Measurements from ENCODE around the gene ATAD3A. TPM values are rescaled to one million over a fixed set of nuclear protein-coding genes. Genes with fewer than 3 reads are reported as not detected.

The ATAD3A gene
- polyA plus RNA-seq, 1 donor from 2014 or later = 30.3 TPM

GRCh38 chr1:1489861-1490260, 22.1 kb upstream of the ATAD3A start:
- H3K36me3 ChIP-seq (ENCODE audit: insufficient read depth, low read length) = no peaks in the 10 kb centered on the region
- no peak for TF ChIP-seq POLR2AphosphoS5 (IDR thresholded peaks at IDR 0.05)
- no peak for TF ChIP-seq REST (IDR thresholded peaks at IDR 0.05; ENCODE audit: borderline replicate concordance)
- TF ChIP-seq EZH2 (IDR thresholded peaks at IDR 0.05; ENCODE audit: borderline replicate concordance, insufficient read depth, low read length, poor library complexity, severe bottlenecking) = no peak
- TF ChIP-seq RAD21 (conservative IDR thresholded peaks at IDR 0.05) = no peak
- TF ChIP-seq EP300 (conservative IDR thresholded peaks at IDR 0.05; ENCODE audit: poor library complexity, severe bottlenecking) = no peak
- no peak for TF ChIP-seq SMC3 (conservative IDR thresholded peaks at IDR 0.05; ENCODE audit: poor library complexity)
- no peak for TF ChIP-seq MXI1 (conservative IDR thresholded peaks at IDR 0.05; ENCODE audit: poor library complexity, severe bottlenecking)
- no peak for TF ChIP-seq CTCF (IDR thresholded peaks at IDR 0.05; ENCODE audit: poor library complexity, severe bottlenecking)
- no peak for TF ChIP-seq TAF1 (IDR thresholded peaks at IDR 0.05; ENCODE audit: low read depth)

GRCh38 chr1:1490633-1491230, 21.2 kb upstream of the ATAD3A start:
- H3K36me3 ChIP-seq (ENCODE audit: insufficient read depth, low read length) = no peaks in the 10 kb centered on the region

More at GRCh38 chr1:1489861-1490260, 22.1 kb upstream of the ATAD3A start:
- Histone ChIP-seq H3K27me3 (ENCODE audit: insufficient read depth, low read depth, low read length) (no peaks in the 10 kb centered on the region), H3K4me2 (ENCODE audit: low read length) (no peak overlapping the region), H3F3A (ENCODE audit: insufficient read depth, low read length, poor library complexity, severe bottlenecking) (no peaks in the 10 kb centered on the region), H3K9ac (ENCODE audit: low read length) (no peak overlapping the region), H4K20me1 (ENCODE audit: insufficient read depth) (no peaks in the 10 kb centered on the region), H2AFZ (ENCODE audit: low read depth, low read length) (no peak overlapping the region), H3K4me3 (ENCODE audit: low read length) (no peak overlapping the region), H3K79me2 (replicated peaks; ENCODE audit: insufficient read depth, low read length) (no peaks in the 10 kb centered on the region), H3K9me2 (ENCODE audit: insufficient read depth, low read length) (no peaks in the 10 kb centered on the region), H3K27ac (ENCODE audit: low read length) (no peak overlapping the region), H3K9me3 (ENCODE audit: low read length) (no peaks in the 10 kb centered on the region)

More at GRCh38 chr1:1490633-1491230, 21.2 kb upstream of the ATAD3A start:
- Histone ChIP-seq H3K4me3 (ENCODE audit: low read length) (no peak overlapping the region), H3K4me2 (ENCODE audit: low read length) (no peak overlapping the region), H4K20me1 (ENCODE audit: insufficient read depth) (no peaks in the 10 kb centered on the region), H3K9ac (ENCODE audit: low read length) (no peak overlapping the region), H3K9me3 (ENCODE audit: low read length) (no peaks in the 10 kb centered on the region), H3K9me2 (ENCODE audit: insufficient read depth, low read length) (no peaks in the 10 kb centered on the region), H3K27me3 (ENCODE audit: insufficient read depth, low read depth, low read length) (no peaks in the 10 kb centered on the region), H3K79me2 (replicated peaks; ENCODE audit: insufficient read depth, low read length) (no peaks in the 10 kb centered on the region), H3K27ac (ENCODE audit: low read length) (no peak overlapping the region), H3F3A (ENCODE audit: insufficient read depth, low read length, poor library complexity, severe bottlenecking) (no peaks in the 10 kb centered on the region), H2AFZ (ENCODE audit: low read depth, low read length) (no peak overlapping the region)
- TF ChIP-seq SMC3 (conservative IDR thresholded peaks at IDR 0.05; ENCODE audit: poor library complexity) = no peak
- no peak for TF ChIP-seq REST (IDR thresholded peaks at IDR 0.05; ENCODE audit: borderline replicate concordance)
- no peak for TF ChIP-seq TAF1 (IDR thresholded peaks at IDR 0.05; ENCODE audit: low read depth)
- no peak for TF ChIP-seq RAD21 (conservative IDR thresholded peaks at IDR 0.05)
- TF ChIP-seq CTCF (IDR thresholded peaks at IDR 0.05; ENCODE audit: poor library complexity, severe bottlenecking) = no peak
- no peak for TF ChIP-seq POLR2AphosphoS5 (IDR thresholded peaks at IDR 0.05)
- TF ChIP-seq MXI1 (conservative IDR thresholded peaks at IDR 0.05; ENCODE audit: poor library complexity, severe bottlenecking) = no peak
- no peak for TF ChIP-seq EZH2 (IDR thresholded peaks at IDR 0.05; ENCODE audit: borderline replicate concordance, insufficient read depth, low read length, poor library complexity, severe bottlenecking)
- TF ChIP-seq EP300 (conservative IDR thresholded peaks at IDR 0.05; ENCODE audit: poor library complexity, severe bottlenecking) = no peak
